HG03039 (cell line): ENCODE data around the gene LRPPRC.
A peak's percentile ranks its signal among the peaks of the same experiment; 100 is the strongest.
"Not testable (repeated sequence)": the region's sequence is repeated elsewhere in the genome, so short reads cannot be mapped to it uniquely, and the experiment has no call there.

ENCODE experiments used
- ATAC-seq: cut with Tn5 transposase; IDR thresholded peaks from one replicate; pipeline ENCODE4 v1.9.1; 2021; ENCODE audit warnings: mild to moderate bottlenecking, moderate library complexity; ENCODE audit not compliant: unreplicated experiment

Gene LRPPRC

DNA sequence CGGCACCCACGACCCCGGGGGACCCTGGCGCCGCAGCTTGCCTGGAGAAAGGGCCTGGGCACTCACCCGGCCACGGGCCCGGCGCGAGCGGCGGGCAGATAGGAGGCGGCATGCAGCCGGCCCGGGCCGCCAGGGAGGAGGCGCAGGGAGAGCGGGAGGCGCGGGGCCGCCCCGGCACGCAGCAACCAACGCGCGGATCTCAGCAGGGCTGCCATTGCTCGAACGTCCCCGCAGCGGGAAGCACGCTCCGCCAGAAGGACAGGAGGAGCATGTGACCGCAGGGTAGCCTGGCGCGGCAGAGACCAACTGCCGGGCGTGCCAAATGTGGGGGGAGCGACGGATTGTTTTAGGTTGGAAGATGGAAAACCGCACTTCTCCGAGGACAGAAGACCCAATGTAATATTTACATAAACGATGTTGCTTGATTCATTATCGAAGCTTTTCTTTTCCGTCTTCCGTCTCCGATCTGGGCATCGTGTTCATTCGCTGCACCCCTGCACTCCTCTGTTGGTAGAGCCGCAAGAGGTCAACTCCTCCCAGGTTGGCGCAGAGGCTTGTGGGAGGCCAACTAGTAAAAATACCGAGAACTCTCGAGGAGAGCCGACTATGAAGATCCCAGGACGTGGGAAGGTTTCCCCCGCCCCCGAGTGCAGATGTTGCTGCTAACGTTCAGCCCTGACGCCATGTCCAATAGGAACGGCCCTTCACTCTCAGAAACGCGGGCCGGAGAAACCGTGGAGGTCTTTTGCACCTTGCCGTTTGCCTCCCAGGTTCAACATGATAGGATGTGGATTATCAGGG is at the start of gene LRPPRC:
Gene LRPPRC (minus strand): TSS at position 257 of the 801 bp plus-strand sequence. CDS start 42 bp downstream, at position 215.
- peak; percentile 89 for ATAC-seq

DNA sequence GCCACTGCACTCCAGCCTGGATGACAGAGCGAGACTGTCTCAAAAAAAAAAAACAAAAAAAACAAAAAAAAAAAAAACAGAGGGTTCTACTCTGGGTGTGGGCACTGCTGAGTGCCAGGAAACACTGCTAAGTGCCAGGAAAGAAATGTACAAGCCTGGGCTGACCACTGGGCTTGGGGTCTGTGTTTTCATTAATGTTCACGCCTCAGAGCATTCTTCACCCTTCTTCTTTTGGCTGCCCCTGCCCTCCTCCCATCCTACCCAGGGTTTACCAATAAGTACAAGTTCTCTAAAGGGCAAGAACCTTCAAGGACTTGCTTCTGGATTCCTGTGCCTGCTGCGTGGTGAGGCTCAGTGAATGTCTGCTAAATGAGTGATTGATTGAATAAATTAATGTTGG is 49.3 kb upstream of the LRPPRC start:
- no peak for ATAC-seq

DNA sequence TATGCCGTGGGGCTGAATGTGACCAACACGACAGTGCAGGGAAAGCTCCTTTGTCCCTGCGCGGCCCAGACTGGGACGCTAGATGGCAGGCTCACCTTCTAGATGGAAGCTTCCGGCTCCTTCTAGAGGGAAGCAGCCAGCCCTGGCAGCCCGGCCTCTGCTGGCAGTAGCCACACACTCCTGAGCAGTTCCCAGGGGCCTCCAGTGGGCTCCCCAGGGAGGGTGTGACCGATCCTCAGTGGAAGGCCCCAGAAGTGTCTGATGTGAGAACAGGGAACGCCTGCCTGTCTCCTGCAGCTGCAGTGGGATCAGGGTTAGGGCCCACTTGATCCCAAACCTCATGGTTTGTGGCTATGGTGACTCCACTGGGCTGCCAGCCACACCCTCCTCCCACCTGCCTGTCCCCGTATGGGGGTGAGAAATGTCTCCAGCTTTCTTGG is 48.5 kb upstream of the LRPPRC start:
- peak; percentile 97 for ATAC-seq

DNA sequence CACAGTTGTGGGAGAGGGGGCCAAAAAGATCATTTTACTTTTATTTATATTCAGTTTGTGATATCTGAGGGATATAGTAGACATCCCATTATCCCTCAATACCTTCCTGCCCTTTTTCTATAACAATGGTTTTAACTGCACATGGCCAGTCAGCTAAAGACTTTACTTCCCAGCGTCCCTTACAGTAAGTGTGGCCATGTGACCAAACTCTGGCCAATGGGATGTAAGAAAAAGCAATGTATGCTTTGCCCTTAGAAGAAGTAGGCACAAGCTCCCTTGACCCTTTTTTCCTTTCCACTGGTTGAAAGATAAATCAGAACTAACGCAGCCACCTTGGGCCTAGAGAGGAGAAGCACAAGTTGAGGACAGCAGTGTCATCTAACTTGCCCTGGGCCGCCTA is 44.6 kb upstream of the LRPPRC start:
- no peak for ATAC-seq

DNA sequence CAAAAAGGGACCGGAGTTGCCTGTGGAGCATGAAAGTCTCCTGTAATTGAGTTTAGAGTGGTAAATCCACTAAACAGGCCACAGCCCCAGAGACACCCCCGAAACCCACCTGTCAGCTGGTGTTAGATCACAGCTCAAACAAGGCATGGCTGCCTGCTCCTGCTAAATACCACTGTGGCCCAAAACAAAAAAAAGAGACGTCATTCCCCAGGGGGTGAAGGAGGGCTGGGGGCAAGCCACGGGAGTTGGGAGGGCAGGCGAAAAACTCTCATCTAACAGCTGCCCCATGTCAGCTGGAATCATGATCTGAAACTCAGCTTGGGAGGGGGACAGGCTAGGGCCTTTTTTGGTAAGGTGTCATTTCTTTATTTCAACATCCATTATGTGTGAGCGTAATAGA is 42.5 kb upstream of the LRPPRC start:
- no peak for ATAC-seq

DNA sequence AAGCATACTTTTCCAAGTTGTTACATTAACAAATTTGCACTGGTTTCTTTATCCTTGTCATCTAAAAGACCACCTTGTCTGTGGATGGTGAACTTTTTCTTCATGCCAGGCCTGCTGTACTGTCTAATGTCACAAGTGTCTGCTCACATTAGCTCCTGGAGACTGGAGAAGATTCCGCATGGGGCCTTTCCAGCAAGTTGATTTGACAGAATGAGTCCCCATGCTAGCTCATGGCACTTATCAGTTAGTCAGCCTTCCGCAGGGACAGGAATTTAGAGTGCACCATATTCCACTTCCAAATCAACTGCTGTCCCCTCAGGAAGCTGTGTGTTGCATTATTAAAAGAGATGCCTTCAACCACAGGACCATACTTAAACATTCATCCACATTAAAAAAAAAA is 41.4 kb upstream of the LRPPRC start:
- no peak for ATAC-seq

DNA sequence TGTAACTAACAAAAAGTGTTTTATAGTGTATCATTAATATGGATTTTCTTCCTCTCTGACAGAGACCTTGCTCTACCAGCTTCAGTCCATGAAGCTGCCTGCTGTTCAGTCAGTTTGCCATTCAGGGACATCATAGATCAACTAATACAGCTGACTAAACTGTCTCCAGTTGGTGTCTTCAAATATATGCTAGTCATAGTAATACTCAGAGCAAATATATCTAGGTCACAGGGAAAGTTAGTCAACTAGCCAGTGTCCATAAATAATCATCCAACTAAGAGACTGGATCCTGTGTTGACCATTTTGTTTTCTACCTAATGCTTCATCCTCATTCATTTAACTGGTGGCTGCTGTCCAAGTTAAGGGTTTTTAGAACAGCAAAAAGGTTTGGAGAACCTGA is 38.2 kb upstream of the LRPPRC start:
- no peak for ATAC-seq

DNA sequence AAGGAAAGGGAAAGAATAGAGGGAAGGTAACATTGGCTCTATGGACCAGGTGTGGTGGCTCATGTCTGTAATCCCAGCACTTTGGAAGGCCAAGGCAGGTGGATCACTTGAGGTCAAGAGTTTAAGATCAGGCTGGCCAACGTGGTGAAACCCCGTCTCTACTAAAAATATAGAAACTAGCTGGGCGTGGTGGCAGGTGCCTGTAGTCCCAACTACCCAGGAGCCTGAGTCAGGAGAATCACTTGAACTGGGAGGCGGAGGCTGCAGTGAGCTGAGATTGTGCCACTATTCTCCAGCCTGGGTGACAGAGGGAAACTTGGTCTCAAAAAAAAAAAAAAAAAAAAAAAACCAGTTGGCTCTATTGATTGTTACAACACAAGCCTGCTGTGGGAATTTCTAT is 31.3 kb upstream of the LRPPRC start:
- ATAC-seq: not testable (repeated sequence)

DNA sequence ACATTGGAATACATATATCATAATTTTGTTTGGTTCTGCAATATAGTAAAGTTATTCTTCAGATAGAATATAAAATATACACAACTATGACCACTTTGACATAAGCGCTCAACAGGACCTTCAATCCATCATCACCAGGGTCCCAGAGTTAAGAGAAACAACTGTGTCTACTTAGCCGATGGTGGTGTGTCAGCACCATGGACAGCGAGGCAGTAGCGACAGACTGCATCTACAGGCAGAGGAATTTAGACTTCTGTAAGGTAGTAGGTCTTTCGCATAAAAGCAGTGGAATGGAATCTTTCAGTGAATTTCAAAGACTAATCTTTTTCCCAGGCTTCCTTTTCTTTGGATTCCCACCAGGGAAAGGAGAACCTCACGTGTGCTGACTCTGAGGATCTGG is 20.5 kb upstream of the LRPPRC start:
- ATAC-seq: no peak

DNA sequence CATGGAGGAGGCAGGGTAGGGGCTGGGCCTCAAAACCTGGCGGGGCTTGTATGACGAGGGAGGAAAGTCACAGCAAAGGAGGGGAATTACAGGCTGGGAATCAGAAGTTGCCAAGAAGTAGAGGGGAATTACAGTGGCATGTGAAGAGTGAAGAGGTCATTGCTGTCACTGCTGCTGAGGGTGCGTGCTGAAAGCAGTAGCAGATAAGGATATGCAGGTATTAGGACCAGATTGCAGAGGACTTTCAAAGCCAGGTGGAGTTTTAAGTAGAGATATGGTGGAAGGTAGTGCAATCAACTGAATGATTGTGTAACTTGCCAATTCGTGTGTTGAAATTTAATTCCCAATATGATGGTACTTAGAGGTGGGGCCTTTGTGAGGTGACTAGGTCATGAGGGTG is 19.4 kb upstream of the LRPPRC start:
- no peak for ATAC-seq

DNA sequence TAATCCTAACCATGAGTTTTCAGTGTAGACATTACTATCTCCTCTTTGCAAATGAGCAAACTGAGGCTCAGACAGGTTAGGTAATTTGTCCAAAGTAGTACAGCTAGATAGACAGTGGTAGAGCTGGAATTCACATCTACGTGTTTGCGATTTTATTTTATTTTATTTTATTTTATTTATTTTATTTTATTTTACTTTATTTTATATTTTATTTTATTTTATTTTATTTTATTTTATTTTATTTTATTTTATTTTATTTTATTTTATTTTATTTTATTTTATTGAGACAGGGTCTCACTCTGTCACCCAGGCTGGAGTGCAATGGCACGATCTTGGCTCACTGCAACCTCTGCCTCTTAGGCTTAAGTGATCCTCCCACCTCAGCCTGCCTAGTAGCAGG is 17.4 kb upstream of the LRPPRC start:
- ATAC-seq: not testable (repeated sequence)

DNA sequence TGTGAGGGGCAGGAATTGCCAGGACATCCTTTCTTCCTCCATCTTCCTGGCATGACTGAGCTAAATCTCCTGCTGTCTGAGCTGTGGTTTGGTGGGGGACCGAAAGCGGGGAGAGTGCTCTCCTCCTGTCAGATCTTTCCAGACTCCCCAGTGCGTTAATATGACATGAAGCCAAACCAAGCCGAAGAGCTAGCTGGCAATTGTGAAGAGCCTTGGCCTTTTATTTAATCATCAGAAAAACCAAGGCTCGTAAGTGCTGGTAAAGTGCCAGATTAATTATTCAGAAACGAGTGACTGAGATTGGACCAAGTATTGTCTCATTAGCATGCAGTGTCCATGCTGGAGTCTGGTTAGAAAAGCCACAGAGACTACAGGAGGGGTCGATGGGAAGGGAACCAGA is 14.5 kb upstream of the LRPPRC start:
- ATAC-seq: no peak

DNA sequence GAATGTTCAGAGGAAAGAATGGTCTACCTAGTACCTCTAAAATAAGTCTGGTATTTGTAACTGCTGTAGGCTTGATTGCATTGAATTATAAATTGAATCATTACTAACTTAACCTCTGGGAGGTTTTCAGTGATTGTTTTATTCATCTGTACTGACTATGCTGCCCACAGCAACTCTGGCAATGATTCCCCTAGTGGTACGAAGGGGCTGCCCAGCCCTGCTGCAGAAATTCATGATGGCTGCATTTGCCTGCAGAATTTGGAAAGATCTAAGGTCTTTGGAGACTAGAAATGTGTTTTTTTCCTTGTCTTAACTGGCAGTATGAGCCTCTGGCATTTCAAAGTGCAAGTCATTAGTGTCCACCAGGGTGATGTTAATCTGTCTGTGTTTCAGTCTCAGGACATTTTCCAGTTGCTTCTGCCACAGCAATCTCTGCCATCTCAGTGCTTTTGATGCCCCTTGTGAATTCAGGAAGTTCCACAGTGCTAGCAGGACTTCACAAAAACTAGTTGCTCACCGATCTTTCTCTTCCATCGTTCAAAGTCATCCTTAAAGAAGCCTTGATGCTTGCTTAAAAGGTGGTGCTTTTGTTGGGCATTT is 13.4 kb upstream of the LRPPRC start:
- no peak for ATAC-seq

DNA sequence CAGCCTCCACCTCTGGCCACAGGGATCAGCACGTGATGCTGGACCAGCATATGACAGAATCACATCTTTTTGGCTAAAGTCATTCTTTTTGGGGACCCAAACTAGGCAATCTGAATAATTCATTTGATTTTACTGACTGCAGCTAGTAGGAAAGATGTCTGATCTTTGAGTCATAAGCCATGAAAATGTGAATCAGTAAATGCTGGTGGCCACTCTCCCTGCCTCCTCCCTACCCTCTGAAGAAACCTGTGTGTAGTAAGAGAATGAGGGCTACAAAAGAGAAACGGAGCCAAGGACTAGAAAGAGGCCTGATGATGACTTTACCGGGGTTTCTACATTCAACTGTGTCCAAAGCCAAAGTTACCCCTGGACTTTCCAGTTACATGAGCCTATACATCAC is 10.1 kb upstream of the LRPPRC start:
- ATAC-seq: no peak

DNA sequence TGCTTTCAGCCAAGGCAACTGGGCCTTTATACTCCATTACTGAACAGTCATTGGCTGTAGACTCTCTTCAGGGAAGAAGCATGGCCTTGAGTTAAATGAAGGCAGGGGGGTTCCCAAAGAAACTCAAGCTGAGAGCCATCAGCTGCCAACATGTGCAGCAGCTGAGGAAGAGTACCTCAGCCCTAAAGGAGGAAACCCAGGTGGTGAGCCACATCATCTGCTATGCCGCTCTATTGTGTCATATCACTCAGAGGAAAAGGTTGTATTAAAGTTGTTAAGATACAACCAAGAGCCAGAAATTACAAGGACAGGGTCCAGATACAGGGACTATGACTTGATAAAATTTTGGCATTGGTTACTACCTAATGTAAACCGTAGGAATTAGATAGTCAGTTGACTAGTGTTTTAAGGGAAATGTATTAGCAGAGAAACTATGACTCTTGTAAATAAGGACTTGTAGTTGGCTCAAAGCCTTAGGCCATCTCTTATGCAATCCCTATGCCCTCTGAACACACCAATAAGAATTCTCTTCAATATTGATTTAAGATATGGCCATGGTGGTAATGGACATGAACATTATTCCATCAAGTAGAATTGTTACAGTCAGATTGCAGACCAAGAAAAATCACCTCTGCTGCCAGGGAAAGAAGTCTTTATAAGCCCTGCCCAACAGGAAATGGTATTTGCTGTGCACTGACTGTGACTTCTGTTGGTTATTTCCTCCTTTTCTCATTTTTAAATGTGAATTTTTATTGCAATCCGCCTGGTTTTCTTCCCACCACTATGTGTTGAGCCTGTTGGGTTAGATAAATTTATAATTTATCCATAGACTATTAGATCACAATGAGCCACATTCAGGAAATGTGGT is 9.2 kb upstream of the LRPPRC start:
- no peak for ATAC-seq

DNA sequence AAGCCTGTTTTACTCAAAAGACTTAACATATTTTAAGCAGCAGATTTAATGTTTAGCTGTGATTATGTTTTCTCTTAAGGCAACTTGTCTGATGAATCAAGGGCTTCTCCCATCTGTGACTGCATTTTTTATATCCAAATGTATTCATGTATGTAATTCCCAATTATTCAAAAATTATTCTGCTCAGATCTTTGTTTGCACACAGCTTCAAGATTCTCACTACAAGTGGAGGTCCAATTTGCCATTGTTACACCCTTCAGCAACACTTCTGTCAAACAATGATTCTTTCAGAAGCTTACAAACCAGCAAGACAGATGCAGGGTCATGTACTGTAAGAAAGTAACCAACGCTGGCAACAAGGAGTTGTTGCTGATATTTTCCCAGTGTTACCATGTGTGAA is 5.9 kb upstream of the LRPPRC start:
- no peak for ATAC-seq

DNA sequence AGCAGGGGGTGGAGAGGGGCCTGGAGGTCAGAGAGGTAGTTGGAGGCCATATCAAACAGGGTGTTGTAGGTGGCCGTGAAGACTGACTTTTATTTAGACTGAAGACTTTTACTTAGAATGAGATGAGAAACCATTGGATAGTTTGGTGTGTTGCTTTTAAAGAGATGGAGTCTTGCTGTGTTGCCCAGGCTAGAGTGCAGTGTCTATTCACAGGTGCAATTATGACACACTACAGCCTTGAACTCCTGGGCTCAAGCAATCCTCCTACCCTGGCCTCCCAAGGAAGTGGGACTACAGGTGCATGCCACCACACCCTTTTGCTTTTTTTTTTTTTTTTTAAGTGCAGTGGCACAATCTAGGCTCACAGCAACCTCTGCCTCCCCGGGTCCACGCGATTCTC is 2.5 kb upstream of the LRPPRC start:
- ATAC-seq: no peak

DNA sequence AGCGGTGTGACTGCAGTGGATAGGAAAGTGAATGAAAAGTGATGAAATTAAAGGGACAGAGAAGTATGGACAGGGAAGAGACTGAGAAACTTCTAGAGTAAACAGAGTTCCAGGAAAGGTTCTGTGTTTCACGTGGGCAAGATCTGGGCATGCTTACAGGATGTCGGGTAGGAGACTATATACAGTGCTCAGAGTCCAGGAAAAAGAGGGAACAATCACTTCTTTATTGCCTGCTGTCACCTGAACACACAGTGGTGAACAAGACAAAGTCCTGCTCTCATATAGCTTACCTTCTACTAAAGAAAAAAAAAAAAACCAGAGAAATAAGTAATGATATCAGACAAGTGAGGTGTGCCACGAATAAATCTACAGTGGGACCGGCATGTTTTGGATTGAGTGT is 2.4 kb downstream of the LRPPRC start:
- ATAC-seq: no peak

DNA sequence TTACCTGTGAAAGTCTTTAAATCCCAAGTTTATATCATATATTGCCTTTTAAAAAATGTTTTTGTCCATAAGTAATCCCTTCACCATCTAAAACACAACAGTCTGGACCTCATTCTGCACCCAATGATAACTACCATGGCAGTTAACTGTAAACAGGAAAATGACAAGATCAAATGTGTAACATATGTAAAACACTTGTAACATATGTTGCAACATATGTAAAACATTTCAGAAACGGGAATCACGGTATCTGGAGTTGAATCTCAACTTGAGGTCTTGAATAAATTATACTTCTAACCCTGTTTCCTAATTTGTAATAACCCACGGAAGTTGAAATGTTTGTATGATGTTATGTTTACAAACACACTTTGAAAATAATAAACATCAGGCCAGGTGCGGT is 6.2 kb downstream of the LRPPRC start:
- no peak for ATAC-seq

DNA sequence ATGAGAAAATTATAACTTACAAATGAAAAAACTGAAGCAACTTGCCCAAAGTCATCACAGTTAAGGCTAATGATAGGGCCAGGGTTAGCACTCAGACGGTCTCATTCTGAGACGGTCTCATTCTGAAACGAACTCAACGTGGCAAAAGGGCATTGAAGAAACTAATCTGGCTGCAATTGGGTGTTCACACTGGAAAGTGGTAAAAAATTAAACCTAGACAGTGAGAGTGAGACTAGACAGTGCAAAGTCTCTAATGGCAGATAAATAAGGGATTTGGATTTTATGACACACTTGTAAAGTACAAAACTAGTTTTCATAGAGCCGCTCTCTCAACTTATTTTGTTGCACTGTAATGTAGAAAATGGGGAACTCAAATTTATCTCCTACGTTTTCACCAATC is 9.2 kb downstream of the LRPPRC start:
- ATAC-seq: no peak

DNA sequence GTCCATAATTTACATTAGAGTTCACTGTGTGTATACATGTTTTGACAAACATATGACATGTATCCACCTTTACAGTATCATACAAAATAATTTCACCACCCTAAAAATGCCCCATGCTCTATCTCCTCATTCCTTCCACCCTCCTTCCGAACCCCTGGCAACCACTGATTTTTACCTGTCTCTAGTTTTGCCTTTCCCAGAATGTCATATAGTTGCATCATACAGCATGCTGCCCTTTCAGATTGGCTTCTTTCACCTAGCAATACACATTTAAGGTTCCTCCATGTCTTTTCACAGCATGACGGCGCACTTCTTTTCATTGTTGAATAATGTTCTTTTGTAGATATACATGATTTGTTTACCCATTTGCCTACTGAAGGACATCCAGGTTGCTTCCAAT is 10.4 kb downstream of the LRPPRC start:
- ATAC-seq: no peak

DNA sequence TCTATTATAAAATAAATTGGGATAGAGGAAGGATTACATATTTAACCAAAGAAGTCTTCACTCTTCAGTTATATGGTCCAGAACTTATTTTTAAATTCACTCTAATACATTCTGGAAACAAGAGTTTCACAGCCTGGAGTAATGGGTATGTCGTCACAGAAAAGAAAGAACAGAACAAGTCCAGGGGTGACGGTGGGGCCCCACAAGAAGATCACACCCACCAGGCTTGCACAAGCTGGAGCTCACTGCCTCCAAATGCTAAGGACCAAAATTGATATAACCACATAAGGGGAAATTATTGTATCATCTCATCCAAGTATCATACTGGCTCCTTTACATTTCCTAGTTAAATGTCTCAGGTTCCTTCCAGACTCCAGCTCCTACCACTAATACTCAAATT is 11.3 kb downstream of the LRPPRC start:
- ATAC-seq: no peak
